Karpas-422 (cell line): Measurements from ENCODE around the gene GATB. TPM values are rescaled to one million over a fixed set of nuclear protein-coding genes. Genes with fewer than 3 reads are reported as not detected.
A peak's percentile ranks its signal among the peaks of the same experiment; 100 is the strongest.

ENCODE experiments used
- DNase-seq: peaks from one replicate; pipeline ENCODE4 v3.0.0-alpha.2; 2015
- H2AFZ ChIP-seq: fragments of 200-600 bp; sonication (generic); 2 replicates; pipeline ENCODE4 v1.6.1; 2014; ENCODE audit warnings: antibody characterized with exemption, low read length, mixed read lengths
- H3K27ac ChIP-seq: fragments of 200-600 bp; sonication (generic); 2 replicates; pipeline ENCODE4 v1.5.1; 2014; ENCODE audit warnings: mild to moderate bottlenecking, low read length, moderate library complexity
- H3K27me3 ChIP-seq: fragments of 200-600 bp; sonication (generic); 2 replicates; pipeline ENCODE4 v1.6.1; 2014; ENCODE audit warnings: low read length, mixed read lengths
- H3K36me3 ChIP-seq: fragments of 200-600 bp; sonication (generic); 2 replicates; pipeline ENCODE4 v1.6.1; 2014; ENCODE audit warnings: low read length, mixed read lengths; ENCODE audit not compliant: insufficient read depth
- H3K4me1 ChIP-seq: fragments of 200-600 bp; sonication (generic); 2 replicates; pipeline ENCODE4 v1.6.1; 2014; ENCODE audit warnings: mild to moderate bottlenecking, low read length, mixed read lengths
- H3K4me2 ChIP-seq: fragments of 200-600 bp; sonication (generic); 2 replicates; pipeline ENCODE4 v1.6.1; 2014; ENCODE audit warnings: low read length, low read depth, mild to moderate bottlenecking; ENCODE audit not compliant: poor library complexity, severe bottlenecking
- H3K4me3 ChIP-seq: fragments of 200-600 bp; sonication (generic); 2 replicates; pipeline ENCODE4 v1.5.1; 2014; ENCODE audit warnings: mild to moderate bottlenecking, antibody characterized with exemption, low read length, mixed read lengths
- H3K79me2 ChIP-seq: fragments of 200-600 bp; sonication (generic); 2 replicates; pipeline ENCODE4 v1.6.1; 2014; ENCODE audit warnings: mild to moderate bottlenecking, low read length, mixed read lengths
- H3K9ac ChIP-seq: fragments of 200-600 bp; sonication (generic); 2 replicates; pipeline ENCODE4 v1.6.0; 2014; ENCODE audit warnings: low read length
- H3K9me2 ChIP-seq: fragments of 200-600 bp; sonication (generic), shearing (Covaris generic); replicated peaks from 2 replicates; pipeline ENCODE4 v1.6.0; 2014; ENCODE audit warnings: mild to moderate bottlenecking, low read length, moderate library complexity; ENCODE audit not compliant: insufficient read depth
- H3K9me3 ChIP-seq: fragments of 300-700, 200-600 bp; sonication (generic); 2 replicates; pipeline ENCODE4 v1.6.1; 2014; ENCODE audit warnings: low read length, mixed read lengths
- H4K20me1 ChIP-seq: fragments of 200-600 bp; sonication (generic); 2 replicates; pipeline ENCODE4 v1.6.1; 2014; ENCODE audit warnings: mild to moderate bottlenecking, antibody characterized with exemption, low read length, low read depth; ENCODE audit not compliant: insufficient read depth
- total RNA-seq: library from RNA; depleted of rRNA; stranded (reverse); fragments of >200 nt; shearing (Covaris generic); gene quantifications from 2 replicates; pipeline ENCODE4 v1.2.3, GENCODE V29; 2014; ENCODE audit warnings: low replicate concordance; rRNA removed

The GATB gene, protein sequence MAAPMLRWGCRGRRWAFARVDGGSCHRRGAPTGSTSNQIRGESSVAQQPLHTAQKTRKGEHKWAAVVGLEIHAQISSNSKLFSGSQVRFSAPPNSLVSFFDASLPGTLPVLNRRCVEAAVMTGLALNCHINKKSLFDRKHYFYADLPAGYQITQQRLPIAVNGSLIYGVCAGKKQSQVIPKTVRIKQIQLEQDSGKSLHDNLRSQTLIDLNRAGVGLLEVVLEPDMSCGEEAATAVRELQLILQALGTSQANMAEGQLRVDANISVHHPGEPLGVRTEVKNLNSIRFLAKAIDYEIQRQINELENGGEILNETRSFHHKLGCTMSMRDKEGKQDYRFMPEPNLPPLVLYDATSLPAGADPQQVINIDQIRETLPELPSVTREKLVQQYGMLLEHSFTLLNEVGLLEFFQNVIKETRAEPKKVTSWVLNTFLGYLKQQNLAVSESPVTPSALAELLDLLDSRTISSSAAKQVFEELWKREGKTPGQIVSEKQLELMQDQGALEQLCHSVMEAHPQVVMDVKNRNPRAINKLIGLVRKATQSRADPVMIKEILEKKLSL
- 18.9 and 39.4 TPM in 2 replicates for total RNA-seq

GRCh38 chr4:151760712-151761661, at the start of gene GATB:
Gene GATB, minus strand, starts transcription at chr4:151761007. Its CDS starts 25 bp downstream, at chr4:151760982.
- H3K27me3 ChIP-seq = no peaks in the 10 kb centered on the region
- peaks cover 10% of the 10 kb centered on the region; the same call in 1 of the 2 replicates for H3K36me3 ChIP-seq
- H3K4me3 ChIP-seq = peak within 1 kb of the TSS; percentile 87
- peak; percentile 99 for DNase-seq
- peaks cover 20% of the 10 kb centered on the region for H3K4me1 ChIP-seq
- H3K9me3 ChIP-seq = no peaks in the 10 kb centered on the region
- H3K9ac ChIP-seq = peak within 1 kb of the TSS; percentile 77
- 0 out of 2 replicates have a peak, but pooled peaks cover 6% of the 10 kb centered on the region for H3K9me2 ChIP-seq
- peak within 1 kb of the TSS; percentile 93 for H2AFZ ChIP-seq
- no peaks in the 10 kb centered on the region for H4K20me1 ChIP-seq
- H3K4me2 ChIP-seq = peak within 1 kb of the TSS; percentile 80
- H3K79me2 ChIP-seq = peaks cover 18% of the 10 kb centered on the region
- H3K27ac ChIP-seq = peak within 1 kb of the TSS; percentile 36; the same call in 1 of the 2 replicates

- no peaks in the 10 kb centered on the region for H3K9me3 ChIP-seq
- H3K36me3 ChIP-seq = no peaks in the 10 kb centered on the region
- H3K27ac ChIP-seq = no peak overlapping the region
- no peak overlapping the region for H3K9ac ChIP-seq
- H3K27me3 ChIP-seq = no peaks in the 10 kb centered on the region
- H3K9me2 ChIP-seq = no peaks in the 10 kb centered on the region
- H3K79me2 ChIP-seq = no peaks in the 10 kb centered on the region
- no peak overlapping the region for H3K4me2 ChIP-seq
- no peak overlapping the region for H3K4me3 ChIP-seq
- no peaks in the 10 kb centered on the region for H4K20me1 ChIP-seq
- H2AFZ ChIP-seq = no peak overlapping the region
- no peak for DNase-seq
- no peaks in the 10 kb centered on the region for H3K4me1 ChIP-seq
Measured at GRCh38 chr4:151810476-151810875, 49.7 kb upstream of the GATB start.

DNA sequence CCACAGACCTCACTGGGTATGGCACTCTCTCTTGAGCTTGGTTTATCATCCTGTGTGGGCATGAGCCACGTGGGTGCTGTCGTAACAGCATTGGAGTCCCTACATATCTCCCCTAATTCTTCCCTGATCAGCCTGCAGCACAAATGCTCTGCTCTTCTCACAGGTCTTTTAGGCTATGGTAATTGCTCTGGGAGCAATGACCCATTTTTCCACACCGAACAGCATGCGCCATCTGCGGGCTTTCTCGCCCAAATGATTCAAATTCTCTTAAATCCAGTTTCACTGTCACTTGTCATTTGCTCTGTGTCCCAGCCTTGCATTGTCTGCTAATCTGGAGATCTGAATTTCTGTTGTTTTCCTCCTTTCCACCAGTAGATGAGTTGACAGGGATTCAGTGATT, 48.9 kb upstream of the GATB start:
- Histone ChIP-seq H2AFZ (no peak overlapping the region), H3K9ac (no peak overlapping the region), H3K4me3 (no peak overlapping the region), H3K27me3 (no peaks in the 10 kb centered on the region), H3K27ac (no peak overlapping the region), H3K9me2 (no peaks in the 10 kb centered on the region), H3K36me3 (no peaks in the 10 kb centered on the region), H4K20me1 (no peaks in the 10 kb centered on the region), H3K4me1 (no peaks in the 10 kb centered on the region), H3K4me2 (no peak overlapping the region), H3K9me3 (no peaks in the 10 kb centered on the region), H3K79me2 (no peaks in the 10 kb centered on the region)
- DNase-seq = no peak

DNA sequence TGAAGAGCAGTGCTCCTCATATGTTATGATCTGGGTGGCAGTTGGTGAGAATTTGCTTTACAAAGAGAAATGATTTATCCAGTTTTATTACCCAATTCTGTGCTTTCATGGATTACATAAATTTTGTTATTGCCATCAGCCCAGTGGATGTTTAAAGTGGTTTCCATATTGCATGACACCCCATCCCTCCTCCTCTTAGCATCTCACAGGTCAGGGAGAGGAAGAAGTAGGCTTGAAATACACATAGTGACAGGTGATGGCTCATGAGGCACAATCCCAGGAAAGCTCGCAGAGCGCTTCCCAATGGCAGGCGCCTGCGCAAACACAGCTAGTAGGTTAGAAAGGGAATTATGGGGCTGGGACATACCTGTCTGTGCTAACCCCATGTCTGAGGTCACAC, 47.7 kb upstream of the GATB start:
- Histone ChIP-seq H3K4me3 (no peak overlapping the region), H3K36me3 (no peaks in the 10 kb centered on the region), H3K4me1 (peaks cover under 1% of the 10 kb centered on the region; the same call in 1 of the 2 replicates), H3K27ac (no peak overlapping the region), H3K9ac (no peak overlapping the region), H3K79me2 (no peaks in the 10 kb centered on the region), H3K9me3 (no peaks in the 10 kb centered on the region), H2AFZ (no peak overlapping the region), H3K27me3 (no peaks in the 10 kb centered on the region), H3K4me2 (no peak overlapping the region), H4K20me1 (no peaks in the 10 kb centered on the region), H3K9me2 (no peaks in the 10 kb centered on the region)
- no peak for DNase-seq

GRCh38 chr4:151808120-151808529, 47.3 kb upstream of the GATB start:
- H3K9ac ChIP-seq = no peak overlapping the region
- H3K9me3 ChIP-seq = no peaks in the 10 kb centered on the region
- H3K27me3 ChIP-seq = no peaks in the 10 kb centered on the region
- H3K79me2 ChIP-seq = no peaks in the 10 kb centered on the region
- no peaks in the 10 kb centered on the region for H3K36me3 ChIP-seq
- DNase-seq = no peak
- no peak overlapping the region for H3K4me3 ChIP-seq
- H3K27ac ChIP-seq = no peak overlapping the region
- no peaks in the 10 kb centered on the region for H4K20me1 ChIP-seq
- no peak overlapping the region for H2AFZ ChIP-seq
- H3K4me1 ChIP-seq = peaks cover 4% of the 10 kb centered on the region; the same call in 1 of the 2 replicates
- no peaks in the 10 kb centered on the region for H3K9me2 ChIP-seq
- H3K4me2 ChIP-seq = no peak overlapping the region

GRCh38 chr4:151807220-151807619, 46.4 kb upstream of the GATB start:
- Histone ChIP-seq H3K27me3 (no peaks in the 10 kb centered on the region), H3K36me3 (no peaks in the 10 kb centered on the region), H3K4me2 (no peak overlapping the region), H2AFZ (no peak overlapping the region), H3K27ac (no peak overlapping the region), H3K9ac (no peak overlapping the region), H3K4me3 (no peak overlapping the region), H3K9me3 (no peaks in the 10 kb centered on the region), H3K4me1 (peaks cover 4% of the 10 kb centered on the region; the same call in 1 of the 2 replicates), H3K79me2 (no peaks in the 10 kb centered on the region), H4K20me1 (no peaks in the 10 kb centered on the region), H3K9me2 (no peaks in the 10 kb centered on the region)
- DNase-seq = no peak

DNA sequence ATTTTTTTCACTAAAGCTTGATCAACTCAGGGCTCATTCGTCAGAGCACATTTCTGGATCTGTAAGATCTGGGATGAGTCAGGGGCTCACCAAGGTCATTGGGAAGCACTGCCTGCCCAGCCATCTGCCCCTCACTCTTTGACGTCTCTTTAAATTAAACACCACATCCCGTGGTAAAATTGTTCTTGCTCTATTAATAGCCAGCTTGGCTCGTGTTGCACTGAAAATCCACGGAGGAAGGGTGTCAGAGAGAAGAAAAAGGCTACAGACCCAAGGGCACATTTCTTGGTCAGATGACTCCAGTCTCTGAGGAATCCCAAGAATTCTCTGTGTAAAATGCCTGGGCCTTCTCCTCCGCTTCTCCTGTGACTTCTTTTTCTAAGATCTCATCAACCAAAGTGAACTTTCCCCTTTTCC, 45.7 kb upstream of the GATB start:
- H3K27ac ChIP-seq = no peak overlapping the region
- no peaks in the 10 kb centered on the region for H3K27me3 ChIP-seq
- no peaks in the 10 kb centered on the region for H3K9me2 ChIP-seq
- H3K4me2 ChIP-seq = no peak overlapping the region
- peaks cover 4% of the 10 kb centered on the region; the same call in 1 of the 2 replicates for H3K4me1 ChIP-seq
- no peaks in the 10 kb centered on the region for H4K20me1 ChIP-seq
- H3K36me3 ChIP-seq = no peaks in the 10 kb centered on the region
- H3K9ac ChIP-seq = no peak overlapping the region
- H3K79me2 ChIP-seq = no peaks in the 10 kb centered on the region
- H3K9me3 ChIP-seq = no peaks in the 10 kb centered on the region
- DNase-seq = no peak
- no peak overlapping the region for H3K4me3 ChIP-seq
- no peak overlapping the region for H2AFZ ChIP-seq
